Measurements from ENCODE around the gene NPRL2.

Gene NPRL2

GRCh38 chr3:50373146-50374051, 22.8 kb upstream of the NPRL2 start:
- no peak for DNase-seq

GRCh38 chr3:50372349-50372748, 21.8 kb upstream of the NPRL2 start:
- peak; percentile 3 for DNase-seq

- no peak for DNase-seq
Observed at GRCh38 chr3:50371133-50371685, 20.6 kb upstream of the NPRL2 start.

GRCh38 chr3:50370594-50370993, 20.0 kb upstream of the NPRL2 start:
- no peak for DNase-seq

GRCh38 chr3:50369012-50369670, 18.6 kb upstream of the NPRL2 start:
- no peak for DNase-seq

GRCh38 chr3:50365842-50366220, 15.3 kb upstream of the NPRL2 start:
- no peak for DNase-seq

GRCh38 chr3:50365080-50365841, 14.7 kb upstream of the NPRL2 start:
- no peak for DNase-seq

GRCh38 chr3:50364573-50365079, 14.1 kb upstream of the NPRL2 start:
- no peak for DNase-seq

- DNase-seq = no peak
Observed at GRCh38 chr3:50359760-50360110, 9.2 kb upstream of the NPRL2 start.

- DNase-seq = peak; percentile 92
Observed at GRCh38 chr3:50358911-50359759, 8.6 kb upstream of the NPRL2 start, which contains the start of gene TMEM115. TSS of gene TMEM115 (minus strand) at chr3:50359521. CDS start at chr3:50359063, 458 bp downstream.

- DNase-seq = no peak
Observed at GRCh38 chr3:50358355-50358910, 7.9 kb upstream of the NPRL2 start.

- DNase-seq = no peak
Observed at GRCh38 chr3:50357481-50357880, 6.9 kb upstream of the NPRL2 start.

- no peak for DNase-seq
Observed at GRCh38 chr3:50356553-50356952, 6.0 kb upstream of the NPRL2 start.

GRCh38 chr3:50355829-50356552, 5.4 kb upstream of the NPRL2 start:
- DNase-seq = no peak

- no peak for DNase-seq
Observed at GRCh38 chr3:50354850-50355249, 4.3 kb upstream of the NPRL2 start.

- DNase-seq = no peak
Observed at GRCh38 chr3:50354186-50354764, 3.7 kb upstream of the NPRL2 start.

- no peak for DNase-seq
Observed at GRCh38 chr3:50353245-50354004, 2.9 kb upstream of the NPRL2 start.

GRCh38 chr3:50352781-50353180, 2.2 kb upstream of the NPRL2 start:
- no peak for DNase-seq

GRCh38 chr3:50351323-50351697, 735 bp upstream of the NPRL2 start:
- no peak for DNase-seq

GRCh38 chr3:50350213-50350526, 405 bp downstream of the NPRL2 start:
- DNase-seq = no peak
